Stimulated activated CD8-positive, alpha-beta memory T cell treated with anti-CD3 and anti-CD28 coated beads, Interleukin-4, amount 100 ng/mL, for 48 hours (primary cell): Measurements from ENCODE around the gene LDB3.

ENCODE experiments used
- DNase-seq: peaks from one replicate; pipeline ENCODE4 v3.0.0-alpha.2; 2020

The LDB3 gene

GRCh38 chr10:86651631-86652331 lies 16.5 kb upstream of the LDB3 start:
- no peak for DNase-seq

- no peak for DNase-seq
These were observed 15.7 kb upstream of the LDB3 start for GRCh38 chr10:86652361-86653202.

- DNase-seq: no peak
These were observed 14.9 kb upstream of the LDB3 start for GRCh38 chr10:86653379-86653778.

GRCh38 chr10:86653987-86654386 lies 14.3 kb upstream of the LDB3 start:
- no peak for DNase-seq

GRCh38 chr10:86654411-86655172 lies 13.7 kb upstream of the LDB3 start, which contains the start of gene OPN4:
Gene OPN4 (plus strand): TSS chr10:86654547. CDS start chr10:86654784, 237 bp downstream.
- DNase-seq: no peak

- DNase-seq: no peak
These were observed 13.2 kb upstream of the LDB3 start for GRCh38 chr10:86655173-86655540.

GRCh38 chr10:86655596-86655995 lies 12.7 kb upstream of the LDB3 start:
- no peak for DNase-seq

- DNase-seq: no peak
These were observed 11.3 kb upstream of the LDB3 start for GRCh38 chr10:86657011-86657395.

- no peak for DNase-seq
These were observed 10.8 kb upstream of the LDB3 start for GRCh38 chr10:86657396-86658011.

GRCh38 chr10:86658261-86658741 lies 10.0 kb upstream of the LDB3 start:
- no peak for DNase-seq

GRCh38 chr10:86658751-86659150 lies 9.6 kb upstream of the LDB3 start:
- no peak for DNase-seq

GRCh38 chr10:86659161-86659691 lies 9.1 kb upstream of the LDB3 start:
- DNase-seq: no peak

GRCh38 chr10:86659721-86660453 lies 8.4 kb upstream of the LDB3 start:
- DNase-seq: no peak

GRCh38 chr10:86661161-86662025 lies 6.9 kb upstream of the LDB3 start:
- DNase-seq: no peak

GRCh38 chr10:86662186-86663045 lies 5.9 kb upstream of the LDB3 start:
- no peak for DNase-seq

GRCh38 chr10:86663046-86663345 lies 5.3 kb upstream of the LDB3 start:
- DNase-seq: no peak

- DNase-seq: no peak
These were observed 4.6 kb upstream of the LDB3 start for GRCh38 chr10:86663576-86664339.

GRCh38 chr10:86664341-86665217 lies 3.7 kb upstream of the LDB3 start:
- DNase-seq: no peak
